Astrocyte of the spinal cord (primary cell): Measurements from ENCODE around the gene CAMTA2.

Experiments
- DNase-seq: peaks from one replicate; pipeline ENCODE4 v3.0.0; 2011; ENCODE audit warnings: low read depth, low spot score
- H3K4me3 ChIP-seq: 2 replicates; pipeline ENCODE4 v1.5.1; 2011; ENCODE audit warnings: low read depth, mild to moderate bottlenecking, low read length, moderate library complexity
- CTCF ChIP-seq: IDR thresholded peaks from 2 replicates; pipeline ENCODE4 v1.5.1; 2012; ENCODE audit warnings: low read depth, mild to moderate bottlenecking, low read length, inconsistent platforms
- in situ Hi-C: cut with HindIII; loops from 2 replicates; pipeline ENCODE4 v1.10.0; 2017; ENCODE audit warnings: low sequenced_read_pairs

The CAMTA2 gene

GRCh38 chr17:4919511-4920047, 67.9 kb downstream of the CAMTA2 start:
- H3K4me3 ChIP-seq, result no peak overlapping the region
- DNase-seq, result no peak
- in situ Hi-C loops, result no loop called here
- TF ChIP-seq CTCF, result no peak
